H1 (cell line): ENCODE data around the gene BCL3. TPM values are rescaled to one million over a fixed set of nuclear protein-coding genes. Genes with fewer than 3 reads are reported as not detected.

Source experiments
- CTCF ChIA-PET: fragments of 300-600 bp; sonication (Branson Sonifier 250); formaldehyde crosslinking; loops from one replicate; lab custom pipeline; 2021; ENCODE audit not compliant: partially characterized antibody; lab: Charles Lee
- POLR2A ChIA-PET: fragments of 300-600 bp; sonication (Branson Sonifier 250); formaldehyde crosslinking; loops from one replicate; lab custom pipeline; 2021; ENCODE audit warnings: inconsistent platforms; ENCODE audit not compliant: partially characterized antibody; lab: Charles Lee
- DNase-seq, 2 experiments: peaks; one replicate each; pipeline versions ENCODE4 v3.0.0 to v3.0.0-alpha.2; 2010 to 2022; ENCODE audit warnings: low spot score in 2 of 2, low read depth in 1 of 2, mixed read lengths in 1 of 2
- FAIRE-seq: peaks from 2 replicates; lab custom pipeline; 2011; peaks lifted over from hg19 to GRCh38; lab: Jason Lieb, UNC
- H2AFZ ChIP-seq: 2 replicates; pipeline ENCODE4 v1.8.1; 2012; ENCODE audit warnings: low read length, inconsistent platforms
- H2AK5ac ChIP-seq: 2 replicates; pipeline ENCODE4 v1.6.1; 2013; ENCODE audit warnings: low read depth, low read length
- H2BK120ac ChIP-seq: replicated peaks from 2 replicates; pipeline ENCODE3; 2013; ENCODE audit warnings: low read depth, low read length, inconsistent platforms
- H2BK12ac ChIP-seq: 2 replicates; pipeline ENCODE4 v1.6.1; 2013; ENCODE audit warnings: low read depth, low read length
- H2BK15ac ChIP-seq: 2 replicates; pipeline ENCODE4 v1.6.1; 2013; ENCODE audit warnings: low read length
- H2BK20ac ChIP-seq: 2 replicates; pipeline ENCODE4 v1.6.1; 2013; ENCODE audit warnings: low read length
- H2BK5ac ChIP-seq: 2 replicates; pipeline ENCODE4 v1.6.1; 2013; ENCODE audit warnings: low read depth, low read length
- H3K14ac ChIP-seq: 2 replicates; pipeline ENCODE4 v1.6.1; 2013; ENCODE audit warnings: inconsistent platforms; ENCODE audit not compliant: insufficient read length
- H3K18ac ChIP-seq: 2 replicates; pipeline ENCODE4 v1.6.1; 2013; ENCODE audit warnings: low read length; ENCODE audit errors: extremely low read depth
- H3K23ac ChIP-seq: 2 replicates; pipeline ENCODE4 v1.6.1; 2013; ENCODE audit warnings: inconsistent platforms; ENCODE audit not compliant: insufficient read length
- H3K23me2 ChIP-seq: 2 replicates; pipeline ENCODE4 v1.6.1; 2013; ENCODE audit warnings: low read depth, low read length
- H3K27ac ChIP-seq: 2 replicates; pipeline ENCODE4 v1.6.1; 2011; ENCODE audit warnings: low read depth, low read length, inconsistent platforms
- H3K27me3 ChIP-seq, 4 experiments: replicated peaks in 1 of 4; 1 replicate in 1 of 4; 2 replicates in 3 of 4; pipeline versions ENCODE4 v1.6.1 to v1.8.1; 2011 to 2013; ENCODE audit warnings: low read length in 3 of 4, mild to moderate bottlenecking in 3 of 4, inconsistent platforms in 2 of 4, mixed read lengths in 2 of 4, moderate library complexity in 1 of 4; ENCODE audit not compliant: control insufficient read depth in 3 of 4, insufficient read depth in 3 of 4; ENCODE audit errors: extremely low read depth in 1 of 4
- H3K36me3 ChIP-seq, 4 experiments: 2 replicates each; pipeline versions ENCODE4 v1.6.1 to v1.8.1; 2011 to 2013; ENCODE audit warnings: mild to moderate bottlenecking in 4 of 4, low read length in 3 of 4, moderate library complexity in 2 of 4, control low read depth in 1 of 4, inconsistent platforms in 1 of 4; ENCODE audit not compliant: insufficient read depth in 4 of 4, control insufficient read depth in 2 of 4
- H3K4ac ChIP-seq: replicated peaks from 2 replicates; pipeline ENCODE3; 2013; ENCODE audit warnings: low read length, low read depth, mixed read lengths, inconsistent platforms; ENCODE audit not compliant: insufficient read length
- H3K4me1 ChIP-seq, 4 experiments: replicated peaks in 1 of 4; 1 replicate in 1 of 4; 2 replicates in 3 of 4; pipeline versions ENCODE4 v1.6.1 to v1.8.1; 2011 to 2013; ENCODE audit warnings: low read length in 3 of 4, inconsistent platforms in 2 of 4, mixed read lengths in 1 of 4; ENCODE audit not compliant: insufficient read depth in 4 of 4, control insufficient read depth in 3 of 4
- H3K4me2 ChIP-seq, 2 experiments: 2 replicates each; pipeline versions ENCODE4 v1.6.1 to v1.8.1; 2011 to 2013; ENCODE audit warnings: low read depth in 2 of 2, low read length in 2 of 2, control low read depth in 1 of 2, inconsistent platforms in 1 of 2, mild to moderate bottlenecking in 1 of 2; ENCODE audit not compliant: insufficient read depth in 1 of 2
- H3K4me3 ChIP-seq, 4 experiments: fragments of 200-600, 300-600 bp in 1 of 4; sonication (generic), shearing (Covaris generic), sonication (Bioruptor Twin) in 1 of 4; 2 replicates each; pipeline versions ENCODE4 v1.5.1 to v1.8.1; 2011 to 2016; ENCODE audit warnings: low read length in 4 of 4, low read depth in 3 of 4, control low read depth in 2 of 4, inconsistent platforms in 2 of 4, mild to moderate bottlenecking in 2 of 4, mixed read lengths in 1 of 4, moderate library complexity in 1 of 4; ENCODE audit not compliant: insufficient read depth in 2 of 4; ENCODE audit errors: extremely low read depth in 1 of 4
- H3K56ac ChIP-seq: replicated peaks from 2 replicates; pipeline ENCODE3; 2013; ENCODE audit warnings: low read depth, mild to moderate bottlenecking, mixed read lengths, low read length, inconsistent platforms; ENCODE audit not compliant: insufficient read length
- H3K79me1 ChIP-seq: 2 replicates; pipeline ENCODE4 v1.6.1; 2013; ENCODE audit warnings: low read depth, low read length, control low read depth
- H3K79me2 ChIP-seq, 2 experiments: 2 replicates each; pipeline versions ENCODE4 v1.6.1 to v1.8.1; 2012 to 2013; ENCODE audit warnings: low read length in 2 of 2, mild to moderate bottlenecking in 2 of 2, inconsistent platforms in 1 of 2; ENCODE audit not compliant: insufficient read depth in 2 of 2, control insufficient read depth in 1 of 2
- H3K9ac ChIP-seq, 4 experiments: replicated peaks in 1 of 4; 1 replicate in 1 of 4; 2 replicates in 3 of 4; pipeline versions ENCODE4 v1.6.1 to v1.8.1; 2011 to 2013; ENCODE audit warnings: low read depth in 3 of 4, low read length in 3 of 4, control low read depth in 2 of 4, mild to moderate bottlenecking in 2 of 4, moderate library complexity in 2 of 4, inconsistent platforms in 1 of 4; ENCODE audit errors: extremely low read depth in 1 of 4
- H3K9me3 ChIP-seq, 2 experiments: 2 replicates each; pipeline versions ENCODE4 v1.6.1 to v1.8.1; 2012 to 2013; ENCODE audit warnings: mild to moderate bottlenecking in 2 of 2, moderate library complexity in 2 of 2, control low read depth in 1 of 2, inconsistent platforms in 1 of 2, low read depth in 1 of 2, low read length in 1 of 2, mixed read lengths in 1 of 2; ENCODE audit not compliant: insufficient read depth in 2 of 2
- H4K20me1 ChIP-seq, 2 experiments: replicated peaks in 1 of 2; 2 replicates each; pipeline versions ENCODE3 to v1.8.1; 2011 to 2013; ENCODE audit warnings: inconsistent platforms in 2 of 2, low read length in 2 of 2, mild to moderate bottlenecking in 1 of 2; ENCODE audit not compliant: insufficient read depth in 2 of 2, control insufficient read depth in 1 of 2
- H4K5ac ChIP-seq: 2 replicates; pipeline ENCODE4 v1.6.1; 2013; ENCODE audit warnings: low read length, low read depth, mixed read lengths, inconsistent platforms; ENCODE audit not compliant: insufficient read length
- H4K8ac ChIP-seq: 2 replicates; pipeline ENCODE4 v1.8.0; 2013; ENCODE audit warnings: mild to moderate bottlenecking, moderate library complexity, low read length, inconsistent platforms; ENCODE audit not compliant: insufficient read depth; ENCODE audit errors: extremely low read depth
- H4K91ac ChIP-seq: replicated peaks from 2 replicates; pipeline ENCODE3; 2013; ENCODE audit warnings: low read length, mixed read lengths, inconsistent platforms; ENCODE audit not compliant: insufficient read length
- POLR2A ChIP-seq, 2 experiments: IDR thresholded peaks; 1 replicate in 1 of 2; 2 replicates in 1 of 2; pipeline ENCODE4 v1.6.1; 2011; ENCODE audit warnings: low read depth in 2 of 2, low read length in 2 of 2, mild to moderate bottlenecking in 2 of 2; ENCODE audit errors: control extremely low read depth in 1 of 2
- POU5F1 ChIP-seq: IDR thresholded peaks from 2 replicates; pipeline ENCODE4 v1.6.1; 2011; ENCODE audit warnings: low read depth, mild to moderate bottlenecking, low read length, moderate library complexity
- RXRA ChIP-seq: IDR thresholded peaks from 2 replicates; pipeline ENCODE4 v1.6.1; 2011; ENCODE audit warnings: low read depth, mild to moderate bottlenecking, low read length, moderate library complexity; ENCODE audit not compliant: insufficient read depth
- SP1 ChIP-seq: IDR thresholded peaks from 2 replicates; pipeline ENCODE4 v1.6.1; 2011; ENCODE audit warnings: low read depth, low read length
- SP4 ChIP-seq: IDR thresholded peaks from 2 replicates; pipeline ENCODE4 v1.6.1; 2012; ENCODE audit warnings: low read length, inconsistent platforms
- TBP ChIP-seq: IDR thresholded peaks from 2 replicates; pipeline ENCODE4 v1.6.1; 2011; ENCODE audit warnings: low read depth, low read length, improper control_type of control experiment
- USF2 ChIP-seq: IDR thresholded peaks from 2 replicates; pipeline ENCODE4 v1.6.1; 2011; ENCODE audit warnings: low read length, improper control_type of control experiment
- WGBS, 2 experiments: shearing (Covaris generic) in 1 of 2; methylation state at CpG; one replicate each; pipeline versions ENCODE4 v1.1.6 to v1.1.7; 2013 to 2015; ENCODE audit warnings: low lambda C conversion rate in 2 of 2, mixed read lengths in 2 of 2, inconsistent platforms in 1 of 2, low coverage in 1 of 2, missing lambda C conversion rate in 1 of 2; ENCODE audit not compliant: insufficient replicate concordance in 2 of 2, insufficient coverage in 1 of 2, insufficient read length in 1 of 2; ENCODE audit errors: extremely low coverage in 1 of 2, missing lambda C conversion rate in 1 of 2; 5-methylcytosine and 5-hydroxymethylcytosine counted together
- polyA plus RNA-seq, 7 experiments: library from polyadenylated mRNA; depleted of rRNA in 3 of 7; stranded (reverse) in 5 of 7; unstranded in 2 of 7; fragments of >200 nt in 5 of 7; fragments of 200-250 nt in 2 of 7; gene quantifications; 1 replicate in 5 of 7; 2 replicates in 1 of 7; 4 replicates in 1 of 7; pipeline versions ENCODE4 v1.2.1 to v1.2.3, GENCODE V29; 2011 to 2013; ENCODE audit warnings: missing spikeins in 2 of 7, mixed read lengths in 2 of 7
- total RNA-seq: library from RNA; stranded (reverse); fragmentation: NEBNext Ultra II Directional; extraction: Animal tissue kit (Norgen Biotek cat#: 25700); gene quantifications from 2 replicates; pipeline ENCODE4 v1.2.1, GENCODE V29; 2021

The BCL3 gene
- total and polyA plus RNA-seq, 2 of the 8 experiments (the other 6 are each of a cell fraction or from before 2014, with no cell fraction given), result 0.88 to 2.4 TPM

DNA sequence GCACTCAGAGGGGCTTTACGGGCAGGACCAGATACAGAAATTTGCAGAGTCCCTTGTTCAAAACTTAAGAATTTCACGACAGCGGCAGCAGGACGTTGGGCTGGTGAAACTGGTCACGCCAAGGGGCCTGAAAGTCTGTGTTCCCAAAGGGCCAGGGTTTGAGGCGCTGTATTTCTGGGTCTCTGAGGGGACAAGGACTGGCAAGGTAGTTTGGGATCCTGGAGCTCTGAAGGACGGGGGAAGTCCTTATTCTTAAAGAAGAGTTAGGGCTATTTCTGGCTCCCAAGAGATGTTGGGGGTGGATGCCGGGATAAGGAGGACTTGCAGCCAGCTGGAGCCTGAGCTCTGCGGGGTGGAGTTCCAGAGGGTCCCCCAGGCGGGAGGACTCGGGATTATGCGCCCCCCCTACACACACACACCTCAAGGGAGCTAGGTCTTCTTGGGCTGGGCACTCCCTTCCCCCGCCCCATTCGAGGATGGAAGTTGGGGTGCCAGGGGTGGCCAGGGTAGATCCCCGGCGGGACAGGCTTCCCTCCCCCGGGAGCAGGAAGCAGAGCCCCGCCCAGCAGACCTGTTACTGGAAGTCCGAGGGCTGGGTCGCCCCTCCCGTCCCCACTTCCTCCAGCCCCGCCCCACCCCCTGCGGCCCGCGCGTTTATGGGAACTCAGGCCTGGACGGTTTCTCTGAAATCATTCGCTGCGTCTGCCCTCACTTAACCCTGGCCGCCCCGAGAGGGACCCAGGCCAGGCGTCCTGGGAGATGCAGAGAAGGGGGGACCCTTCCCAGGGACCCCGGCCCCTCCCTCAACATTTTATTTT lies 5.6 kb downstream of the BCL3 start:
- H2AFZ ChIP-seq, result no peak overlapping the region; the same call in 1 of the 2 replicates
- H2BK15ac ChIP-seq, result no peak overlapping the region
- DNase-seq (peak in 1 of 2 experiments; percentile 76), FAIRE-seq (no peak)
- H3K4me1 ChIP-seq, result peaks cover 16 to 42% (median 17%) of the 10 kb centered on the region in 4 experiments
- no peaks in the 10 kb centered on the region for H3K9me3 ChIP-seq
- H3K4ac ChIP-seq, result no peak overlapping the region
- H2BK120ac ChIP-seq, result peak overlapping the region; percentile 47
- H3K4me2 ChIP-seq, result peak overlapping the region; percentile 73 to 96
- H3K14ac ChIP-seq, result no peak overlapping the region
- no peak overlapping the region for H3K23ac ChIP-seq
- H2BK12ac ChIP-seq, result no peak overlapping the region
- H2BK5ac ChIP-seq, result no peak overlapping the region
- no peak overlapping the region for H2BK20ac ChIP-seq
- no peak overlapping the region for H3K27ac ChIP-seq
- H3K36me3 ChIP-seq, result no peaks in the 10 kb centered on the region
- H3K27me3 ChIP-seq, result peaks cover 35 to 77% (median 67%) of the 10 kb centered on the region in 4 experiments
- peak overlapping the region; percentile 32 to 66 (median 39); a peak in 7 of 8 replicates for H3K4me3 ChIP-seq
- H3K18ac ChIP-seq, result peak overlapping the region; percentile 83
- H4K91ac ChIP-seq, result no peak overlapping the region
- no peak overlapping the region for H4K5ac ChIP-seq
- no peak overlapping the region for H2AK5ac ChIP-seq
- peaks cover 0 to 6% of the 10 kb centered on the region in 2 experiments for H4K20me1 ChIP-seq
- H3K79me1 ChIP-seq, result no peaks in the 10 kb centered on the region
- no peak overlapping the region for H3K56ac ChIP-seq
- peaks cover 29% of the 10 kb centered on the region for H3K23me2 ChIP-seq
- H4K8ac ChIP-seq, result no peak overlapping the region
- 2% methylated on average over 26 of the region's 33 CpGs; no CpG with 5 or more reads in 1 of the 2 experiments for WGBS, 2 experiments
- H3K79me2 ChIP-seq, result no peaks in the 10 kb centered on the region
- ChIA-PET POLR2A (interaction anchor here (0.9 to 1.7 kb wide), 4 partner anchors 10 to 94 kb away, joined by 3 to 6 read pairs (median 4); no protein-coding TSS in a partner anchor), CTCF (interaction anchor here (0.5 to 4.0 kb wide), 8 partner anchors 10 to 59 kb away, joined by 3 to 32 read pairs (median 6); no protein-coding TSS in a partner anchor)
- no peak overlapping the region for H3K9ac ChIP-seq
- TF ChIP-seq RXRA (no peak), POU5F1 (no peak), SP1 (no peak), TBP (no peak), SP4 (no peak), POLR2A (IDR thresholded peaks at IDR 0.05; ENCODE audit: control extremely low read depth in 1 of 2, low read depth in 2 of 2, low read length in 2 of 2) (no peak), USF2 (no peak)
